Endothelial cell of umbilical vein (primary cell): Measurements from ENCODE around the gene RPL41. TPM values are rescaled to one million over a fixed set of nuclear protein-coding genes. Genes with fewer than 3 reads are reported as not detected.

Source experiments
- BruUV-seq: library from RNA; stranded (reverse); fragments of 400-500 nt; replicated peaks from 2 replicates; lab custom pipeline; 2021; lab: Mats Ljungman, UMichigan
- CTCF ChIA-PET: fragments of 300-600, 350-600 bp; sonication (Branson Sonifier 250); formaldehyde crosslinking; loops from one replicate; lab custom pipeline; 2021; ENCODE audit warnings: antibody characterized with exemption, inconsistent platforms; lab: Charles Lee
- POLR2A ChIA-PET: fragments of 300-600, 350-600 bp; sonication (Branson Sonifier 250); formaldehyde crosslinking; loops from one replicate; lab custom pipeline; 2021; ENCODE audit warnings: antibody characterized with exemption, inconsistent platforms; lab: Charles Lee
- DNase-seq: peaks from one replicate; pipeline ENCODE4 v3.0.0-alpha.2; 2011; ENCODE audit warnings: low read depth, low spot score
- FAIRE-seq: peaks from 2 replicates; lab custom pipeline; 2011; peaks lifted over from hg19 to GRCh38; lab: Jason Lieb, UNC
- H2AFZ ChIP-seq: 2 replicates; pipeline ENCODE4 v1.6.0; 2012; ENCODE audit warnings: low read depth, low read length, control low read depth, inconsistent platforms
- H3K27ac ChIP-seq: 2 replicates; pipeline ENCODE4 v1.5.1; 2011; ENCODE audit warnings: low read depth, mild to moderate bottlenecking, control low read depth, low read length, moderate library complexity; ENCODE audit not compliant: insufficient read depth
- H3K27me3 ChIP-seq, 2 experiments: 2 replicates each; pipeline versions ENCODE4 v1.6.0 to v1.6.1; 2011; ENCODE audit warnings: low read length in 2 of 2, mixed read lengths in 1 of 2; ENCODE audit not compliant: control insufficient read depth in 2 of 2, insufficient read depth in 2 of 2
- H3K36me3 ChIP-seq, 2 experiments: 2 replicates in 1 of 2; 3 replicates in 1 of 2; pipeline ENCODE4 v1.5.1; 2011; ENCODE audit warnings: low read length in 2 of 2, mild to moderate bottlenecking in 1 of 2, moderate library complexity in 1 of 2; ENCODE audit not compliant: control insufficient read depth in 2 of 2, insufficient read depth in 2 of 2; ENCODE audit errors: extremely low read depth in 1 of 2
- H3K4me1 ChIP-seq: 3 replicates; pipeline ENCODE4 v1.5.1; 2011; ENCODE audit warnings: mild to moderate bottlenecking, low read length; ENCODE audit not compliant: control insufficient read depth, insufficient read depth; ENCODE audit errors: extremely low read depth
- H3K4me2 ChIP-seq: 2 replicates; pipeline ENCODE4 v1.6.1; 2011; ENCODE audit warnings: low read length, control low read depth, mixed read lengths; ENCODE audit not compliant: insufficient read depth
- H3K4me3 ChIP-seq, 3 experiments: fragments of 200-600 bp in 1 of 3; sonication (generic), shearing (Covaris generic) in 1 of 3; replicated peaks in 1 of 3; 2 replicates each; pipeline ENCODE4 v1.5.1; 2011 to 2016; ENCODE audit warnings: control low read depth in 3 of 3, low read length in 3 of 3, mild to moderate bottlenecking in 2 of 3, inconsistent platforms in 1 of 3, low read depth in 1 of 3, moderate library complexity in 1 of 3; ENCODE audit not compliant: insufficient read depth in 1 of 3
- H3K79me2 ChIP-seq: 2 replicates; pipeline ENCODE4 v1.6.0; 2012; ENCODE audit warnings: low read length, inconsistent platforms; ENCODE audit not compliant: control insufficient read depth, insufficient read depth
- H3K9ac ChIP-seq: replicated peaks from 2 replicates; pipeline ENCODE3; 2011; ENCODE audit warnings: low read length, control low read depth; ENCODE audit not compliant: insufficient read depth; ENCODE audit errors: extremely low read depth
- H3K9me1 ChIP-seq: replicated peaks from 3 replicates; pipeline ENCODE4 v1.6.0; 2011; ENCODE audit warnings: mild to moderate bottlenecking, low read length; ENCODE audit not compliant: control insufficient read depth, insufficient read depth; ENCODE audit errors: extremely low read depth
- H3K9me3 ChIP-seq: replicated peaks from 2 replicates; pipeline ENCODE4 v1.5.1; 2012; ENCODE audit warnings: low read length, inconsistent platforms; ENCODE audit not compliant: control insufficient read depth, insufficient read depth
- H4K20me1 ChIP-seq: replicated peaks from 2 replicates; pipeline ENCODE3; 2011; ENCODE audit warnings: mild to moderate bottlenecking, low read length; ENCODE audit not compliant: control insufficient read depth, insufficient read depth; ENCODE audit errors: extremely low read depth
- CTCF ChIP-seq, 2 donors: IDR thresholded peaks; 1 replicate in 1 of 2; 2 replicates in 1 of 2; pipeline ENCODE4 v1.5.1; 2011; ENCODE audit warnings: low read length in 2 of 2, mild to moderate bottlenecking in 2 of 2, moderate library complexity in 2 of 2, control low read depth in 1 of 2, inconsistent platforms in 1 of 2, low read depth in 1 of 2; ENCODE audit not compliant: insufficient read depth in 1 of 2; ENCODE audit errors: extremely low read depth in 1 of 2
- EZH2 ChIP-seq: IDR thresholded peaks from 2 replicates; pipeline ENCODE4 v1.6.1; 2012; ENCODE audit warnings: borderline replicate concordance, low read depth, mild to moderate bottlenecking, moderate library complexity, low read length, inconsistent platforms; ENCODE audit not compliant: severe bottlenecking
- FOS ChIP-seq: IDR thresholded peaks from 2 replicates; pipeline ENCODE4 v1.6.1; 2011; ENCODE audit warnings: mild to moderate bottlenecking, low read length, moderate library complexity, borderline replicate concordance; ENCODE audit not compliant: insufficient read depth
- GATA2 ChIP-seq: IDR thresholded peaks from 2 replicates; pipeline ENCODE4 v1.7.0; 2011; ENCODE audit warnings: low read depth, mild to moderate bottlenecking, moderate library complexity, mixed read lengths, low read length; ENCODE audit not compliant: insufficient read length, insufficient read depth
- JUN ChIP-seq: IDR thresholded peaks from 2 replicates; pipeline ENCODE4 v1.6.1; 2011; ENCODE audit warnings: borderline replicate concordance, low read depth; ENCODE audit not compliant: insufficient read length, insufficient read depth
- MAX ChIP-seq: IDR thresholded peaks from 2 replicates; pipeline ENCODE4 v1.6.1; 2011; ENCODE audit not compliant: insufficient read depth, insufficient read length
- MYC ChIP-seq: IDR thresholded peaks from one replicate; pipeline ENCODE4 v1.6.1; 2011; ENCODE audit warnings: mild to moderate bottlenecking, low read depth, low read length
- POLR2A ChIP-seq: IDR thresholded peaks from 2 replicates; pipeline ENCODE4 v1.6.1; 2012; ENCODE audit warnings: low read depth, mild to moderate bottlenecking, control low read depth, low read length
- POLR2AphosphoS5 ChIP-seq: IDR thresholded peaks from 2 replicates; pipeline ENCODE4 v1.6.1; 2012; ENCODE audit warnings: low read depth, mild to moderate bottlenecking, control low read depth, low read length, moderate library complexity; ENCODE audit not compliant: insufficient read depth
- dilution Hi-C: fragments of 300-500 bp; cut with MboI; formaldehyde crosslinking; loops from one replicate; pipeline ENCODE4 v1.15.0; 2019; ENCODE audit warnings: low sequenced_read_pairs; ENCODE audit not compliant: extremely low pct_ligation_motif_present
- intact Hi-C: fragments of 100-400 bp; cut with micrococcal nuclease; formaldehyde crosslinking; loops from one replicate; pipeline ENCODE4 v1.10.0; 2022
- polyA plus RNA-seq, 4 experiments: library from polyadenylated mRNA; depleted of rRNA in 3 of 4; stranded (reverse) in 3 of 4; unstranded in 1 of 4; fragments of >200 nt; gene quantifications; 2 replicates each; pipeline versions ENCODE4 v1.2.1 to v1.2.3, GENCODE V29; 2011 to 2012; ENCODE audit warnings: missing spikeins in 1 of 4
- total RNA-seq: library from RNA; stranded (reverse); gene quantifications from 2 replicates; pipeline ENCODE4 v1.2.3, GENCODE V29; 2021

RPL41 gene
- total and polyA plus RNA-seq, 2 donors (not counting 3 experiments of a cell fraction or from before 2014, with no cell fraction given) = 3,212 to 9,990 TPM

DNA sequence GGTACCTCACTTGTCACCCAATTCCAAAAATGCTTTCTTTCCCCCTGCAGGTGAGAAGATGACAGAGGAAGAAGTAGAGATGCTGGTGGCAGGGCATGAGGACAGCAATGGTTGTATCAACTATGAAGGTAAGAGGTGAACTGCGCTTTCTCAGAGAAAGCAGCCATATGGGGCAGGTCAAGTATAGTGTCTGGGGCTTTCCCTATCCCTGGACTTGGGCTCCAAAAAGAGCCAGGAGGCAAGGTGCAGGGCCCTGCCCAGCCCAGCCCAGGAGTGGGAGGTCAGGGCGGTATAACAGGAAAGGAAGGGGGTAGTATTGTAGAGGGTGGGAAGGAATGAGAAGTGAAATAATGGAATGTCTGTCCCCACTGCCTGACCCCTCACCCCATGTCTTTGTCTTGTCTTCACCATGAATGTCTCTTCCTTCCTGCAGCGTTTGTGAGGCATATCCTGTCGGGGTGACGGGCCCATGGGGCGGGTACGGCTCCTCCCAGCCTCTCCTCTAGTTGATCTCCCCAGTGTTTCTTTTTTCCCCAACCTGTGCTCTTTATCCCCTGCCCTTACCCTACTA is 43.8 kb downstream of the RPL41 start:
- H3K4me1 ChIP-seq = peaks cover 22% of the 10 kb centered on the region
- H3K9me3 ChIP-seq = no peaks in the 10 kb centered on the region
- intact Hi-C loops = loop anchor here (1.0 kb wide), 2 partner anchors 34 to 41 kb away; no protein-coding TSS in a partner anchor
- H3K9me1 ChIP-seq = no peaks in the 10 kb centered on the region
- CTCF ChIA-PET = interaction anchor here (1.7 to 3.3 kb wide), 5 partner anchors 29 to 42 kb away, joined by 5 to 17 read pairs (median 15); partner anchors contain the start of genes ESYT1, SMARCC2 and ZC3H10
- no peaks in the 10 kb centered on the region for H4K20me1 ChIP-seq
- dilution Hi-C loops = no loop called here
- H3K36me3 ChIP-seq = peaks cover 18 to 39% of the 10 kb centered on the region in 2 experiments
- no TSS peak for BruUV-seq
- H3K79me2 ChIP-seq = peaks cover 33% of the 10 kb centered on the region
- H3K4me2 ChIP-seq = peak overlapping the region; percentile 96
- H3K4me3 ChIP-seq = peak overlapping the region; percentile 78 to 98 (median 91)
- H2AFZ ChIP-seq = no peak overlapping the region
- peak overlapping the region; percentile 96 for H3K9ac ChIP-seq
- H3K27me3 ChIP-seq = no peaks in the 10 kb centered on the region
- POLR2A ChIA-PET = interaction anchor here (1.4 to 3.9 kb wide), 3 partner anchors 17 to 33 kb away, joined by 4 to 23 read pairs (median 13); partner anchors contain the start of genes ESYT1 and SMARCC2
- DNase-seq (peak; percentile 72), FAIRE-seq (peak; percentile 97)
- TF ChIP-seq MYC (no peak), FOS (peak; percentile 86), POLR2A (peak; percentile 88), POLR2AphosphoS5 (peak; percentile 96), CTCF (IDR thresholded peaks at IDR 0.05; ENCODE audit: extremely low read depth in 1 of 2, insufficient read depth in 1 of 2, low read depth in 1 of 2, low read length in 2 of 2) (no peak), JUN (peak; percentile 65), GATA2 (no peak), MAX (no peak), EZH2 (no peak)
- peak overlapping the region; percentile 87 for H3K27ac ChIP-seq
